Thoracic aorta (tissue), 2 donors: ENCODE results near the gene RGL3. TPM values are rescaled to one million over a fixed set of nuclear protein-coding genes. Genes with fewer than 3 reads are reported as not detected.
A peak's percentile ranks its signal among the peaks of the same experiment; 100 is the strongest.

Experiments used
- ATAC-seq: fragments of 150-250 bp; one replicate; pipeline ENCODE4 v1.8.0; 2017; ENCODE audit warnings: low read depth; ENCODE audit not compliant: insufficient number of reproducible peaks, low FRiP score
- DNase-seq: peaks from one replicate; pipeline ENCODE4 v3.0.0-alpha.2; 2020; ENCODE audit warnings: low spot score
- H3K27ac ChIP-seq, 2 donors: fragments of 200-600 bp; sonication (generic); 1 replicate in 1 of 2; 2 replicates in 1 of 2; pipeline ENCODE4 v1.5.1; 2016; ENCODE audit warnings: mild to moderate bottlenecking in 2 of 2, moderate library complexity in 2 of 2
- H3K27me3 ChIP-seq: fragments of 200-600 bp; sonication (generic); replicated peaks from 2 replicates; pipeline ENCODE4 v1.6.0; 2016; ENCODE audit warnings: mild to moderate bottlenecking; ENCODE audit not compliant: insufficient read depth
- H3K36me3 ChIP-seq: fragments of 200-600 bp; sonication (generic); one replicate; pipeline ENCODE4 v1.5.1; 2016
- H3K4me1 ChIP-seq, 2 donors: fragments of 200-600 bp; sonication (generic); 1 replicate in 1 of 2; 2 replicates in 1 of 2; pipeline versions ENCODE4 v1.5.1 to v1.6.0; 2016; ENCODE audit warnings: low read depth in 2 of 2, mild to moderate bottlenecking in 1 of 2; ENCODE audit not compliant: control insufficient read depth in 1 of 2
- H3K4me3 ChIP-seq: fragments of 200-600 bp; sonication (generic); 2 replicates; pipeline ENCODE4 v1.5.1; 2016; ENCODE audit warnings: mild to moderate bottlenecking
- H3K9me3 ChIP-seq: fragments of 200-600 bp; sonication (generic); 2 replicates; pipeline ENCODE4 v1.5.1; 2016
- CTCF ChIP-seq: fragments of 200-600 bp; sonication (generic); IDR thresholded peaks from one replicate; pipeline ENCODE4 v1.5.1; 2019; ENCODE audit warnings: antibody characterized with exemption
- total RNA-seq, 2 donors: library from RNA; depleted of rRNA; stranded (reverse); fragments of >200 nt; gene quantifications; one replicate each; pipeline versions ENCODE4 v1.1.0 to v1.2.3, GENCODE V29; 2016

RGL3 gene
- total RNA-seq, 2 donors from 2014 or later = 43.6 to 47.4 TPM

GRCh38 chr19:11378319-11379189 is 40.6 kb downstream of the RGL3 start:
- Histone ChIP-seq H3K4me1 (peaks cover 20 to 77% of the 10 kb centered on the region in 2 donors), H3K9me3 (no peaks in the 10 kb centered on the region), H3K27me3 (no peaks in the 10 kb centered on the region), H3K27ac (peak overlapping the region in 1 of 2 donors; percentile 42), H3K4me3 (no peak overlapping the region), H3K36me3 (no peaks in the 10 kb centered on the region)
- no peak for DNase-seq
- ATAC-seq = no peak
- peak; percentile 42 for TF ChIP-seq CTCF

GRCh38 chr19:11377756-11378155 is 41.4 kb downstream of the RGL3 start:
- Histone ChIP-seq H3K27ac (peak overlapping the region in 1 of 2 donors; percentile 42), H3K36me3 (no peaks in the 10 kb centered on the region), H3K9me3 (no peaks in the 10 kb centered on the region), H3K4me3 (no peak overlapping the region), H3K27me3 (no peaks in the 10 kb centered on the region), H3K4me1 (peaks cover 16 to 69% of the 10 kb centered on the region in 2 donors)
- DNase-seq = no peak
- no peak for TF ChIP-seq CTCF
- ATAC-seq = no peak

- no peak for ATAC-seq
- Histone ChIP-seq H3K36me3 (no peaks in the 10 kb centered on the region), H3K9me3 (no peaks in the 10 kb centered on the region), H3K27me3 (no peaks in the 10 kb centered on the region), H3K4me3 (no peak overlapping the region), H3K27ac (peak overlapping the region; percentile 52 to 58), H3K4me1 (peaks cover 16 to 66% of the 10 kb centered on the region in 2 donors)
- no peak for TF ChIP-seq CTCF
- no peak for DNase-seq
Observed at GRCh38 chr19:11377237-11377636, 41.9 kb downstream of the RGL3 start.

GRCh38 chr19:11375143-11375948 is 43.8 kb downstream of the RGL3 start:
- Histone ChIP-seq H3K36me3 (no peaks in the 10 kb centered on the region), H3K27ac (peak overlapping the region; percentile 91 to 92), H3K9me3 (no peaks in the 10 kb centered on the region), H3K4me1 (peaks cover 16 to 53% of the 10 kb centered on the region in 2 donors), H3K27me3 (no peaks in the 10 kb centered on the region), H3K4me3 (peak overlapping the region; percentile 74)
- peak; percentile 0 for ATAC-seq
- no peak for DNase-seq
- TF ChIP-seq CTCF = no peak
